ENCODE results near the gene TMEM132D. TPM values are rescaled to one million over a fixed set of nuclear protein-coding genes. Genes with fewer than 3 reads are reported as not detected.

The TMEM132D gene
- total and polyA plus RNA-seq, 2 donors = 0.32 TPM; not detected in 1

DNA sequence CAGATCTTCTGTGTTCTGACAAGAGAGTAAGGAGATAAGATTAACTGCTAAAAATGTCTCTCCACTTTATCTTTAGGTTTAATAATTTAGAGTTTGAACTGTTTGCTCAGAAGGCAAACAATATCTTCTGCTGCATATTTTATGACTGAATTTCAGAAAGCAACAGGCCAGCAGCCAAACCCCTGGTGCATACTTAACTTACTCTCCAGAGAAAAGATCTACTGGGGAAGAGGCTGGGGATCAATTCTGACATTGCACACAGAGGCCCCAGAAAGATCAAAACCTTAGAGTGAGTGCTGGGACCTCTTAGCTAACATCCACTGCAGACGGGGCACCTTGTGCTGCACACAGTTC, 518.2 kb downstream of the TMEM132D start:
- Histone ChIP-seq H3K4me1 (ENCODE audit: insufficient read depth) (no peaks in the 10 kb centered on the region), H3K4me3 (ENCODE audit: low read depth, low read length) (no peak overlapping the region), H3K36me3 (ENCODE audit: insufficient read depth) (no peaks in the 10 kb centered on the region), H3K27ac (ENCODE audit: low read depth) (no peak overlapping the region)
- WGBS = 34% methylated on average over 1 of the region's 1 CpG
- DNase-seq (ENCODE audit: extremely low spot score) = no peak

GRCh38 chr12:129383956-129384355, 519.9 kb downstream of the TMEM132D start:
- Histone ChIP-seq H3K27ac (ENCODE audit: low read depth) (no peak overlapping the region), H3K4me3 (ENCODE audit: low read depth, low read length) (no peak overlapping the region), H3K36me3 (ENCODE audit: insufficient read depth) (no peaks in the 10 kb centered on the region), H3K4me1 (ENCODE audit: insufficient read depth) (no peaks in the 10 kb centered on the region)
- 71% methylated on average over 9 of the region's 9 CpGs for WGBS
- DNase-seq (ENCODE audit: extremely low spot score) = no peak

- H3K4me1 ChIP-seq (ENCODE audit: insufficient read depth) = no peaks in the 10 kb centered on the region
- WGBS = 62% methylated on average over 3 of the region's 3 CpGs
- H3K4me3 ChIP-seq (ENCODE audit: low read depth, low read length) = no peak overlapping the region
- DNase-seq (ENCODE audit: extremely low spot score) = no peak
- H3K27ac ChIP-seq (ENCODE audit: low read depth) = no peak overlapping the region
- no peaks in the 10 kb centered on the region for H3K36me3 ChIP-seq (ENCODE audit: insufficient read depth)
Observed at GRCh38 chr12:129381715-129382114, 522.1 kb downstream of the TMEM132D start.

DNA sequence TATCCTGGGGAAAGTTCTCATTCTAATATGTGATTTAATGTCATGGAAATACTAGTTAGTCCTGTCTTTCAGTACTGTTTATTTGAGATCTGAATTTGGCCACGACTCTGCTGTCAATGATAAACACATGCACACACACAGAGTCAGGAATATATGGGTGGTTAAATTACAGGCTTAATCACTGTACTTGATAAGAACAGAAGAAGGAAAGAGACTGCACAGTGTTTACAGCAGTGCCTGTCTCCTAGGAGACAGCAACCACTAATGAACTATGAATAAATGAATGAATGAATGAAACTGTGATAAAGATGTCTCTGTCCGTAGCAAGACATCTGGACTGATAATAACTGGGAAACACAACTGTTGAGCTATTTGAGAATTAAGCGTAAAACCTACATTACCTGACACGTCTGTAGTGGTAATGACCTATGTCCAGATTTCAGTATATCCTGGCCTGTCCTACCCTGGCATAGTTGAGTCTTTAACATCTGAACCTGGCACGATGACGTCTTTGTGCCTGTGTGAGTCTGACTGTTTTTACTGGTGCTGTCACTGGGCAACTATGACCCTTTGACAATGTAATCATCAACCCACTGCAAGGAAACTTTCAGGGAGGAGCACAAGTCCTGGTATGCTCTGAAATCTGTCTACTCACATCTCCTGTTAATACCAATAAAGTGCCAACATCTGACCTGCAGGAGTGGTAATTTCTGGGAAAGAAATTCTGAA, 524.6 kb downstream of the TMEM132D start:
- Histone ChIP-seq H3K36me3 (ENCODE audit: insufficient read depth) (no peaks in the 10 kb centered on the region), H3K4me1 (ENCODE audit: insufficient read depth) (no peaks in the 10 kb centered on the region), H3K4me3 (ENCODE audit: low read depth, low read length) (no peak overlapping the region), H3K27ac (ENCODE audit: low read depth) (no peak overlapping the region)
- WGBS = 43% methylated on average over 6 of the region's 6 CpGs
- DNase-seq (ENCODE audit: extremely low spot score) = no peak

DNA sequence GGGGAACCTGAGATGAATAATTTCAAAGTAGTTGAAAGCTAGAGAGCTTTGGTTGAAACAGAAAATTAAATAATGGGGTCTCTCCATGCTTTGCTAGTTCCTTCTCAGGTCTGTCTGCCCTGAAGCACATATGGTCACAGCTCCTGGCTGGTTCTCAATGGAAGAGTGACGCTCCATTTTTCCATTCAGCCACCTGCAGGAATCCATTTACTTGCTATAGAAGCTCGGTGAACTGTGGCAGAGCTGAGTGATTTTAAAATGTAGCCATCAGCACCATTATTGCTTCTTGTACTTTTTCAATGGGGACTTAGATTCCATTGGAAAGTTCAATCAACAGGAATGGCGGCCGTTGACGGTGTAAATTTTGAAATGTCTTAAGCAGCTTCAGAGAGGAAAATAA, 525.3 kb downstream of the TMEM132D start:
- DNase-seq (ENCODE audit: extremely low spot score) = no peak
- Histone ChIP-seq H3K27ac (ENCODE audit: low read depth) (no peak overlapping the region), H3K4me1 (ENCODE audit: insufficient read depth) (no peaks in the 10 kb centered on the region), H3K36me3 (ENCODE audit: insufficient read depth) (no peaks in the 10 kb centered on the region), H3K4me3 (ENCODE audit: low read depth, low read length) (no peak overlapping the region)
- WGBS = 81% methylated on average over 5 of the region's 5 CpGs

- DNase-seq (ENCODE audit: extremely low spot score) = no peak
- 78% methylated on average over 4 of the region's 4 CpGs for WGBS
- H3K4me3 ChIP-seq (ENCODE audit: low read depth, low read length) = no peak overlapping the region
- no peaks in the 10 kb centered on the region for H3K4me1 ChIP-seq (ENCODE audit: insufficient read depth)
- no peaks in the 10 kb centered on the region for H3K36me3 ChIP-seq (ENCODE audit: insufficient read depth)
- no peak overlapping the region for H3K27ac ChIP-seq (ENCODE audit: low read depth)
Observed at GRCh38 chr12:129373746-129374145, 530.1 kb downstream of the TMEM132D start.

DNA sequence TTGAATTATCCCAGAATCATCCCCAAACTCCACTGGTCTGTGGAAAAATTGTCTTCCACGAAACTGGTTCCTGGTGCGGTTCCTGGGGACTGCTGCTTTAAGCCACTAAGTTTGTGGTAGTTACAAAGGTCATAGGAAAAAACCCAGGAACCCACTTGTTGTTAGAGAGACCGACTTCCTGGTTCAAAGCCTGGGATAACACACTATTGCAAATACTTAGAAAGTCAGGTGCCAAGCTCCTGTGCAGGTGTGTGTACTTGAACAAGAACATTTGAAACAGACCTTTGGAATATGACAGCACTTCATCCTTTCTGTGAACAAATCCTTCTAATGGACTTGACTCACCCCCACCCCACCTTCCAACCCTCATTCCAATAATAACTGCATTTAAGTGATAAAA, 530.9 kb downstream of the TMEM132D start:
- DNase-seq (ENCODE audit: extremely low spot score) = no peak
- 45% methylated on average over 3 of the region's 3 CpGs for WGBS
- Histone ChIP-seq H3K4me3 (ENCODE audit: low read depth, low read length) (no peak overlapping the region), H3K27ac (ENCODE audit: low read depth) (no peak overlapping the region), H3K36me3 (ENCODE audit: insufficient read depth) (no peaks in the 10 kb centered on the region), H3K4me1 (ENCODE audit: insufficient read depth) (no peaks in the 10 kb centered on the region)

DNA sequence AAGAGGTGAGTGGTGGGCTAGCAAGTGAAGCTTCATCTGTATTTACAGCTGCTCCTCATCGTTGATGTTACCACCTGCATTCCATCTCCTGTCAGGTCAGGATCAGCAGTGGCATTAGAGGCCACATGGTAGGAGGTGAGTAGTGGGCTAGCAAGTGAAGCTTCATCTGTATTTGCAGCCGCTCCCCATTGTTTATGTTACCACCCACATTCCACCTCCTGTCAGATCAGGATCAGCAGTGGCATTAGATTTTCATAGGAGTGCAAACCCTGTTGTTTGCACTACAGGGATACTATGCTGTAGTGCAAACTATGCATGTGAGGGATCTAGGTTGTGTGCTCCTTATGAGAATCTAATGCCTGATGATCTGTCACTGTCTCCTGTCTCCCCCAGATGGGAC, 531.5 kb downstream of the TMEM132D start:
- no peak overlapping the region for H3K27ac ChIP-seq (ENCODE audit: low read depth)
- no peaks in the 10 kb centered on the region for H3K4me1 ChIP-seq (ENCODE audit: insufficient read depth)
- WGBS = 76% methylated on average over 2 of the region's 2 CpGs
- DNase-seq (ENCODE audit: extremely low spot score) = no peak
- no peaks in the 10 kb centered on the region for H3K36me3 ChIP-seq (ENCODE audit: insufficient read depth)
- H3K4me3 ChIP-seq (ENCODE audit: low read depth, low read length) = no peak overlapping the region

DNA sequence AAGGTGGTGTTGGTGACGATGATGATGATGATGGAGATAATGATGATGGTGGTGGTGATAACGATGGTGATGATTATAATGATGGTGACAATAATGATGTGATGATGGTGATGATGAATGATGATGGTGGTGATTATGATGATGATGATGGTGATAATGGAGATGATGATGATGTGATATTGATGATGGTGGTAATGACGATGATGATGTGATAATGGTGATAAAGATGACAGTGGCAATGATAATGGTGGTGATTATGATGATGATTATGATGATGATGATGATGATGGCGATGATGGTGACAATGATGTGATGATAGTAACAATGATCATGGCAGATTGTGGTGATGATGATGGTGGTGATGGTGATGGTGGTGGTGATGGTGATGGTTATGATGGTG, 532.6 kb downstream of the TMEM132D start:
- H3K4me3 ChIP-seq (ENCODE audit: low read depth, low read length) = no peak overlapping the region
- no peak overlapping the region for H3K27ac ChIP-seq (ENCODE audit: low read depth)
- no peak for DNase-seq (ENCODE audit: extremely low spot score)
- WGBS = 73% methylated on average over 4 of the region's 4 CpGs
- no peaks in the 10 kb centered on the region for H3K36me3 ChIP-seq (ENCODE audit: insufficient read depth)
- H3K4me1 ChIP-seq (ENCODE audit: insufficient read depth) = no peaks in the 10 kb centered on the region

DNA sequence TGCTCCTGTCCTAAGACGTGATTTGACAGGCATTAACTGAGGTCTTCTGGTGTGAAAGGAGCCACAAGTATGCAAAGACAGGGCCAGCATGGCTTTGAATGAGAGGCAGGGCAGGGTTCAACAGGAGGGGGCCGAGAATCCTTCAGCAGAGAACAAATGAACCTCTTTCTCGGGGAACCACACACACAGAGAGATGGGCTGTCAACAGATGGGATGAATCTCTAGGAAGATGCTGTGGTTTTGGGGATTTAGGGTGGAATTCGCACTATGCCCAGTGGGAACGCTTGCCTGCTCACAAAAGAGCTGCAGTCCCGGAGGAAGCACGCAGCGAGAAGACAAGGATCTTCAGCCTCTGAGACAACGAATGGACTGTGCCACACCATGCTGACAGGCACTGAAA, 537.2 kb downstream of the TMEM132D start:
- no peak for DNase-seq (ENCODE audit: extremely low spot score)
- no peaks in the 10 kb centered on the region for H3K4me1 ChIP-seq (ENCODE audit: insufficient read depth)
- H3K36me3 ChIP-seq (ENCODE audit: insufficient read depth) = no peaks in the 10 kb centered on the region
- 86% methylated on average over 9 of the region's 9 CpGs for WGBS
- no peak overlapping the region for H3K27ac ChIP-seq (ENCODE audit: low read depth)
- H3K4me3 ChIP-seq (ENCODE audit: low read depth, low read length) = no peak overlapping the region

GRCh38 chr12:129363041-129363440, 540.8 kb downstream of the TMEM132D start:
- no peak overlapping the region for H3K27ac ChIP-seq (ENCODE audit: low read depth)
- no peaks in the 10 kb centered on the region for H3K36me3 ChIP-seq (ENCODE audit: insufficient read depth)
- 67% methylated on average over 8 of the region's 8 CpGs for WGBS
- no peaks in the 10 kb centered on the region for H3K4me1 ChIP-seq (ENCODE audit: insufficient read depth)
- DNase-seq (ENCODE audit: extremely low spot score) = no peak
- H3K4me3 ChIP-seq (ENCODE audit: low read depth, low read length) = no peak overlapping the region

GRCh38 chr12:129357233-129357632, 546.6 kb downstream of the TMEM132D start:
- H3K4me1 ChIP-seq (ENCODE audit: insufficient read depth) = no peaks in the 10 kb centered on the region
- no peak overlapping the region for H3K4me3 ChIP-seq (ENCODE audit: low read depth, low read length)
- no peak overlapping the region for H3K27ac ChIP-seq (ENCODE audit: low read depth)
- no peak for DNase-seq (ENCODE audit: extremely low spot score)
- WGBS = 87% methylated on average over 6 of the region's 6 CpGs
- no peaks in the 10 kb centered on the region for H3K36me3 ChIP-seq (ENCODE audit: insufficient read depth)

DNA sequence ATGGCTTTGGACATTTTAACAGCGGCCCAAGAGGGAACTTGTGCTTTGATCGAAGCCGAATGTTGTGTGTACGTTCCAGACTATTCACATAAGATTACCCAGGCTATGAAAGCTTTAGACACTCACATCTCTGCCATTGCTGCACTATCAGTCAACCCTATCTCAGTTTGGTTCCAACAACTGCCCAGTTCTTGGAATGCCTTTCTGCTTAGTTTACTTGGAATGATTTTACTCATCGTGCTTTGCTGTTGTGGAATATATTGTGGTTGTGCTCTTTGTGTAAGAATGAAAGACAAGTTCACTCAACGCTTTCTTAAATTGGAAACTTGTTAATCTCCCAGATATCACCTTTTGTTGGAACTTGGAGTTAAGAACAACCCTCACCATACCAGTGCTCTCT, 552.3 kb downstream of the TMEM132D start:
- 86% methylated on average over 6 of the region's 6 CpGs for WGBS
- DNase-seq (ENCODE audit: extremely low spot score) = no peak
- H3K4me1 ChIP-seq (ENCODE audit: insufficient read depth) = no peaks in the 10 kb centered on the region

GRCh38 chr12:129339336-129339735, 564.5 kb downstream of the TMEM132D start:
- no peak for DNase-seq (ENCODE audit: extremely low spot score)

More for the DNA sequence above, 552.3 kb downstream of the TMEM132D start:
- no peak overlapping the region for H3K27ac ChIP-seq (ENCODE audit: low read depth)
- H3K36me3 ChIP-seq (ENCODE audit: insufficient read depth) = no peaks in the 10 kb centered on the region
- H3K4me3 ChIP-seq (ENCODE audit: low read depth, low read length) = no peak overlapping the region

GRCh38 chr12:129337413-129337812, 566.4 kb downstream of the TMEM132D start:
- no peaks in the 10 kb centered on the region for H3K4me1 ChIP-seq (ENCODE audit: insufficient read depth)
- no peak for DNase-seq (ENCODE audit: extremely low spot score)
- no peak overlapping the region for H3K27ac ChIP-seq (ENCODE audit: low read depth)
- 89% methylated on average over 17 of the region's 17 CpGs for WGBS
- no peaks in the 10 kb centered on the region for H3K36me3 ChIP-seq (ENCODE audit: insufficient read depth)
- H3K4me3 ChIP-seq (ENCODE audit: low read depth, low read length) = no peak overlapping the region

More at GRCh38 chr12:129339336-129339735, 564.5 kb downstream of the TMEM132D start:
- no peak overlapping the region for H3K27ac ChIP-seq (ENCODE audit: low read depth)
- WGBS = 31% methylated on average over 7 of the region's 7 CpGs
- H3K4me1 ChIP-seq (ENCODE audit: insufficient read depth) = no peaks in the 10 kb centered on the region
- H3K36me3 ChIP-seq (ENCODE audit: insufficient read depth) = no peaks in the 10 kb centered on the region
- no peak overlapping the region for H3K4me3 ChIP-seq (ENCODE audit: low read depth, low read length)

Measured in urinary bladder (tissue), 4 donors.